Ovary (tissue), 3 donors: Measurements from ENCODE around the gene PLXNB2.

Source experiments
- CTCF ChIP-seq, 3 donors: fragments of 450-650 bp in 2 of 3; fragments of 200-600 bp in 1 of 3; IDR thresholded peaks; one replicate each; pipeline versions ENCODE4 v1.5.1 to v1.8.0; 2016 to 2022; ENCODE audit warnings: antibody characterized with exemption in 3 of 3, mild to moderate bottlenecking in 1 of 3
- EP300 ChIP-seq: sonication (generic); formaldehyde crosslinking; IDR thresholded peaks from one replicate; pipeline ENCODE4 v1.6.1; 2017; ENCODE audit warnings: antibody characterized with exemption
- POLR2A ChIP-seq: fragments of 450-650 bp; IDR thresholded peaks from one replicate; pipeline ENCODE4 v1.6.1; 2017; ENCODE audit warnings: antibody characterized with exemption, mild to moderate bottlenecking, moderate library complexity
- donor health status: DM: no; HTN: no; CAD: no.

- TF ChIP-seq CTCF (IDR thresholded peaks at IDR 0.05) (no peak), EP300 (no peak), POLR2A (no peak)
These were observed 9.7 kb upstream of the PLXNB2 start for GRCh38 chr22:50317178-50317577.
